NCI-H2227 treated with DMSO at 0.1 percent for 48 hours (cell line): ENCODE results near the gene TTLL12.
A peak's percentile ranks its signal among the peaks of the same experiment; 100 is the strongest.

Experiments
- DNase-seq: peaks from one replicate; lab custom pipeline; 2025; lab: John Stamatoyannopoulos, UW

TTLL12 gene

DNA sequence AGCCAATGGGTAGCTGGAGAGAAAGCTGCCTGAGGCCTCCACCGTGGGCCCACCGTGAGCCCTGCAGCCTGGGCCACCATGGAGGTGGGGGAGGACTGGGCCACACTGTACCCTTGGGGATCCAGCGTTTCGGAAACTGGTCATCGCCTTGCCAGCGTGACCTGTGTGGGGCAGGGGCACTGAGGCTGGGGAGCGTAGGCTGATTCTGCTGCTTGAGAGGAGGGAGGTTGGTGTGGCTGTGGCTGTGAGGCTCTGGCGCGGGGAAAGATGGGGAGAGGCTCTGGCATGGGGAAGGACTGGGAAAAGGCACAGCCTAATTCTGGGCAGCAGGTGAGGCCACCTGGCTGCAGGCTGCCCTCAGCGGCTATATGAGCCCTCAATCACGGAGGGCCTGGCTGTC lies 12.6 kb upstream of the TTLL12 start:
- no peak for DNase-seq

DNA sequence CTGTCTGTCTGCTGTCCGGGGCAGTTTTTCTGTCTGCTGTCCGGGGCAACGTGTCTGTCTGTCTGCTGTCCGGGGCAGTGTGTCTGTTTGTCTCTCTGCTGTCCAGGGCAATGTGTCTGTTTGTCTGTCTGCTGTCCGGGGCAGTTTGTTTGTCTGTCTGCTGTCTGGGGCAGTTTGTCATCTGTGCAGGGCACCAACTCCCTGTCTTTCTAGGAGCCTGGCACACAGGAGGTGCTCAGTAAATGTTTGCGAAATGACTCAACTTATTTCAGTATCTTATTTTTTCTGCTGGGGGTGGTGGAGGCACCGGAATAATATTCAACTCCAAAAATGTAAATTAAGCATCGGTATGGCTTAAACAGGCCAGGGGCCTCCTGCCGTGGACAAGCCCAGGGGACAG lies 12.0 kb upstream of the TTLL12 start:
- DNase-seq = no peak

DNA sequence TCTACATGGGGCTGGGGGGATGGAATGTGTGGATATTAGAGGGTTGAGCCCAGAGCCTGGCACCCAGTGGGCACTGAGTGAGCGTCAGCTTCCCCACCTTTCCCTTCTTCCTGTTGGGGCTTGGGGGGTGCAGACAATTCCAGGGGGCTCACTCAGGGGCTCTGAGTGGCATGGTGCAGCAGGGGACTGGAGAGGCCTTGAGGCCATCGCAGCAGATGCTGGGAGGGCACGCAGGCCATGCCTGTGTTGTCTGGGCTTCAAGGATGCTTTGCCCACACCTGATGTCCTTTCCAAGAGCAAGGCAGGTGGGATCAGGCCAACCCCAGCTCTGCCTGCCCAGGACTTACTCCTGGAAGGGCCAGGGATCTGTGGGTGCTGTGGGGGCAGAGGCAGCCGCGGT lies 11.2 kb upstream of the TTLL12 start:
- no peak for DNase-seq

DNA sequence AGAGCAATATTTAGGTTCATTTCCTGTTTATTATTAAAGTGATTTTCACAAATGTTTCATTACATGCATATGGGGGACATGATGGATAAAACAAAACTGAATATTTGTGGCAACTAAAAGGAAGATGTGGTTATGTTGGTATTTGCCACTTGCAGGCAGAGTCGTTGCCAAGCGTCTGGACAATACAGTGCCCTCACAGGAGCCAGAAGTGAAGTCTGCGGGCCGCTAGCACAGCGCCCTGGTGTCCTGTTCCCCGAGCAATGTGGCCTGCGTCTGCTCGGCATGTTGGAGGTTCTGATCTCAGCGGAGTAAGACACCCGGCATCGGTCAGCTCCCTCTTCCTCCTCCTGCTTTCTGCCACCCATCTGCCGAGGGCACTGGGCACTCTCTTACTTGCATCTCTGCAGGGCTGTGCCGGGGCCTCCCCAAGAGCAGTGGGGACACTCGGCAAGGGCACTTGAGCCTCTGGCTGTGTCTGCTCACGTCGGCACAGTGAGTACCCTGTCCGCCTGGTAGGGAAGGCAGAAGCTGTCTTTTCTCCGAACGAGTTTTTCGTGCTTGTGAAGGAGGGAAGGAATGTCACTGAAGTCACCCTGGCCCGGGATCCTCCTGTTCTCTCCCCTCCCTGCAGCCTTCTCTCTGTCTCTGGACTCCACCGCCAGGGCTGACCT lies 10.5 kb upstream of the TTLL12 start:
- DNase-seq = no peak

DNA sequence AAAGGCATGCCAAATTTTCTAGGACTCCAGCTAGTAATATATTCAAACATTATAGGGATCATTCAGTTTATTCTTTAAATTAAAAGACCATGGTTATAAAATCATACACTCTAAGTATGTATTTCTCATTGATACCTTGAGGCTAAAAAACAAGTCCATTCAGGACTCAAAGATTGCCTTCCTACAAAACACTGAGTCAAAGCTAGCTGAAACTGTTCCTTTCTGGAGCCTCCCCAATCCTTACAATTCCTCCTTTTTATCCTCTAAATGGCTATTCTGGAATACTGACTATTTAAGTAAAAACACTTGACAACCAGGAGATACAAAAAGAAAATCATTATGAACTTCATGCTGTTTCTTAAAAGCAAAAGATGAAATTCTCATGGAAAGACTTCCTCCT lies 4.9 kb upstream of the TTLL12 start:
- no peak for DNase-seq

DNA sequence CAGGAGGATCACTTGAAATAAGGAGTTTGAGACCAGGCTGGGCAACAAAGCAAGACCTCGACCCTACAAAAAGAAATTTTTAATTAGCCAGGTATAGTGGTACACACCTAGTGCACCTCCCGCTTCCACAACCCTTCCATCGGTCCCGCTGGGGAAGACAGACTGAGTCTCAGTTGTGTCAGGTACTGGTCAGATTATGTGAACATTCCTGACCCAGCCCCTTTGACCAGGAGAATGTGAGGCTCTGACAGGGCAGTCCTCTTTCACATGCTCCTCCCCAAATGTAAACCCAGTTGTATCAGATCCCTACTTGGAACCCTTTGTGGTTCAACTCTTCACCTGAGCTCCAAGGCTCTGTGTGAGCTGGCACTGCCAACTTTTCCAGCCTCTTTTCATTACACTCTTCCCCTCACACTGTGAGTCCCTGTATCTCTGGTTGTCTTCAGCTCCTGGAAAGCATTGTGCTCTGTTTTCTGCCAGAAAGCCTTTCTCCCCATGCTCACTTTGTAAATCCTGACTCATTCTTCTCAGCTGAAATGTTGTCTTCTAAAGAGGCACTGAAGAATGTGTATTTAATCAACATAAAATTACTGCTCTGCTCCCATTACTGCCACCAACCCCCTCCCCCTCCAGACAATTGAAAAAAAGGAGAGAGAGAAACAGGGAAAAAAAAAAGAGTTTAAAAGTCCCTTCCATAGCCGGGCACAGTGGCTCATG lies 2.1 kb upstream of the TTLL12 start:
- no peak for DNase-seq

DNA sequence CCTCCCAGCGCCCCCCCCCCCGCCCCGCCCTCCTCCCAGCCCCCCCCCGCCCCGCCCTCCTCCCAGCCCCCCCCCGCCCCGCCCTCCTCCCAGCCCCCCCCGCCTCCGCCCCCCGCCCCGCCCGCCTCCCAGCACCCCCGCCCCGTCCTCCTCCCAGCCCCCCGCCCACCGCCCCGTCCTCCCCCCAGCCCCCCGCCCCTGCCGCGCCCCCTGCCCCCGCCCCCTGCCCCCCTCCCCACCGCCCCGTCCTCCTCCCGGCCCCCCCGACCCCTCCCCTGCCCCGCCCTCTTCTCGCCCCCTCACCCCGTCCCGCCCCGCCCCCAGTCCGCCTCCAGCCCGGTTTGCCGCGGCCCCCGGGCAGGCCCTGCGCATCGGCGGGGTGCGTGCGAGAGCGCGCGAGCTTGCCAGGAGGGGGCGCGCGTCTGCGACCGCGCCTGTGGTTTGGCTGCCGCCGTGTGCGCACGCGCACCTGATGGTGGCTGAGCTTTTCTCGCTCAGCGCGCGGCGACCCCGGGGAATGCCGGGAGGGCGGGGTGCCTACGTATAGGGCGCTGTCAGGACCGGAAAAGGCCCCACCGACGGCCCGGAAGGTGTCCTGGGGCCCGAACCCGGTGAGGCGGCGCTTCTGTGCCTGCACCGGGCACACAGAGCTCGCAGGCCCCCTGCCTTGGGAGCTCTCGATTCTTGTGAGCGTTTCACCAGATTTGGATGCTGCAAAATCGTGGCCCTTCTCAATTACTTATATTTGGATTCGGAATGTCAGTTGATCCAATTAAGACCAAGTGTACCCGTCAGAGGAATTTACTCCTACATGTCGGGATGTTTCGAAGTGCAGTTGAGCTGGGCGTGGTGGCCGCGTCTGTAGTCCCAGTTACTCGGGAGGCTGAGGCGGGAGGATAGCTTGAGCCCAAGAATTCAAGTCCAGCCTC lies 501 bp upstream of the TTLL12 start:
- DNase-seq = peak; percentile 87

DNA sequence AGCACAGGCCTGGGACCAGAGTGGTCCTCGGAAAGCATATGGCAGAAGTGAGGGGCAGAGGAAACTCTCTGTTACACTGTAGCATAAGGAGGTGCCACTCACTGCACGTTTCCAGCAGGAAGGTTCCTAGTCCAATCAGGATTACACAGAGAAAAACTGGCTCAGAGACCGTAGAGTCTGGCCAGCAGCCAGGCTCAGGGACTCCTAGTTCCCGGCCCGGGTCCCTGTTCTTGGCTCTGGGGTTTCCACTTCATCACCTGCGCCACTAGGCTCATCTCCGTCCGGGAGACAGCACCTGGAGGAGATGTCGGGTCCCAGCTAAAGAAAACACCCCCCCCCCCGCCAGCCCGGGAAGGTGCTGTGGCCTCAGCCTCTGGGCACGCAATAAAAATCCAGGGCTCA lies 1.1 kb downstream of the TTLL12 start:
- DNase-seq = peak; percentile 1

DNA sequence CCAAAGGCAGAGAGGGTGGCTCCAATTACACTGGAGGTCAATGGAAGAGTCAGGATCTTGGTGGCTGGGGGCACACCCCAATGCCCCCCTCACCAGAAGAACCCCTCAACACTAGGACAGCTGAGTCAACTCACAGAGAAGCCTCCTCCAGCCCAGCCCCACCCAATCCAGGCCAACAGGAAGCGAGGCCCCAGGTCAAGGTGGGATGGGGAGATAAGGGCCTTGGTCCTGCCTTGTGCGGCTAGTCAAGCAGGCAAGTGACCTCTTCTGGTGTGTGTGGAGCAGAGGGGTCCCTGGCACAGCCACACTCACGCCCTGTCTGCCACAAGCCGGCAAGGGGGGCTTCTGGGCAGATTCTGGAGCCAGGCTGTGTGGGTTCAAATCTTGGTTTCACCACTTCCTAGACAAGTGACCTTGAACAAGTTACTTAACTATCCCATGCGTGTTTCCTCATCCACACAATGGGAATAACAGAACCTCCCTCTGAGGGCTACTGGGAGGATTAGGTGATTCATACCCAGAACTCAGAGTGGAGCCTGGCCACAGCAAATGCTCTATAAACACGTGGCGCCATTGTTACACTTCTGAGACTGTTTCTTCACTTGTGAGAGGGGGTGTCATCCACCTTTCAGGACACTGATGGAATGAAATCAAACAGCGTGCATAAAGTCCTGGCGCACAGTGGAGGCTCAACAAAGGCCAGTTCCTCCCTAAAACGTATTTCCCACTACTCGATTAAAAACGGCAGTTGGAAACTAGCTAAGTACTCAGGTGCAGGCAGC lies 3.2 kb downstream of the TTLL12 start:
- no peak for DNase-seq

DNA sequence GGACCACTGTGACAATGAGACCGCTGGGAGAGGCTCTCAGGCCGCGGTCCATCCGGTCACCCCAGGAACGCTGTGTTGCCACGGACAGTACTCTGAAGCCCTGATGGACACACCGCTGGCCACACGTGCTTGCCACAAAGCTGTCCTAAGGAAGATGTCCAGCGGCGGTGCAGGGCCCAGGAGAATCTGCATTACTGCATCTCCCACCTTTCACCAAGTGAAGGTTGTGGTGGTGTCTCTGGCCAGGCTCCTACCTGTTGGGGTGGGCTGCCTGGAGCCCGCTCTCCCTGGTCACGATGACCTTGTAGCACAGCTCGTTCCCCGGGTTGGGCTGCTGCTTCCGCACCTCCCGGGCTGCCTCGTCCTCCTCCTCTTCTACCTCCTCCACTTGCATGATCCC lies 4.2 kb downstream of the TTLL12 start:
- DNase-seq = no peak

DNA sequence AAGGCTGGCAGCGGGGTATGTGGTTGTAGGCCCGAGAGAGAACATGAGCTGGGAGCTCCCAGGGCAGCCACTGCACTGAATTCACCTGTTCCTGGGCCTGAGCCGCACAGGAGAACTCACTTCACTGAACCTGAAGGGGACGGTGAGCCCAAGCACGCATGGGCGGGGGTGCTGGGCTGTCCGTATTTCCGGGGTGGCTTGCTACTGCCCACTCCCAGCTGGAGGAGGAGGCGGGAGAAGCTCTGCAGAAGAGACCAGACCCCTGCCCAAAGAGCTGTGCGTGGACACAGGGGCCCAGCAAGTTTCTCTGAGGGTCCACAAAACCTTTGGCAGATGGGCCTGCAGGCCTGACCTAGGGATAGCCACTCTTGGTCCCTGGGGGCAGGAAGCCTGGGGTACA lies 4.8 kb downstream of the TTLL12 start:
- no peak for DNase-seq

DNA sequence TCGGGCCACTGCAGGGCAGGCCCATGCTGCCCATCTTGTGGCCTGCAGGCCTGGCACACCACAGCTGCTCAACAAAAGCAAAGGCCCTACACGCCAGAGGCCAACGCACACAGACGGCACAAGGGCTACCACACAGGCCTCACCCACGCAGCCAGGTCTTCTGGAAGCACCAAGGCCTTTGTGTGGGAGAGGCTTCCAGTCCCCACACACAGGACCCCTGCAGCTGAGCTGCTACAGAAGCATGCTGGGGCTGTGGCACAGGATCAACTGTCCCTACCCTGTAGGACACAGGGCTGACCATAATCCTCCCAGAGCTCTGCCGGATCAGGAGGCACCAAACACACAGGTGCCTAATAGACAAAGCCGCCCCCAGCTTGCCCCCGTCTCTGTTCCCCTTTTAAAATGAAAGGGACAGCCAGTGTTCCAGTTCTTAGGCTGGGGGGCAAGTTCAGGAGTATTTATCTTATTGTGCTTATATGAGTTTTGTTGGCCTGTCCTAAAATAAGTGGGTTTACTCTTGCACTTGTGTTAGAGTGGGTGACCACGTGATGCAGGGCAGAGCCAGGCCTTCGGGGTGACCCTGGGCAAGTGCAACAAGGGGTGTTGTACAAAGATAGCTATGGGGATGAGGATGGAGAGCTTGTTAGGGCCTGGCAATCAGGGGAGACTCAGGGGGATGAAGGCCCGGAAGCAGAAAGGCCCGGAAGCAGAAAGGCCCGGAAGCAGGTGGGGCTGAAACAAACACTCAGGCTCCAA lies 5.4 kb downstream of the TTLL12 start:
- DNase-seq = no peak

DNA sequence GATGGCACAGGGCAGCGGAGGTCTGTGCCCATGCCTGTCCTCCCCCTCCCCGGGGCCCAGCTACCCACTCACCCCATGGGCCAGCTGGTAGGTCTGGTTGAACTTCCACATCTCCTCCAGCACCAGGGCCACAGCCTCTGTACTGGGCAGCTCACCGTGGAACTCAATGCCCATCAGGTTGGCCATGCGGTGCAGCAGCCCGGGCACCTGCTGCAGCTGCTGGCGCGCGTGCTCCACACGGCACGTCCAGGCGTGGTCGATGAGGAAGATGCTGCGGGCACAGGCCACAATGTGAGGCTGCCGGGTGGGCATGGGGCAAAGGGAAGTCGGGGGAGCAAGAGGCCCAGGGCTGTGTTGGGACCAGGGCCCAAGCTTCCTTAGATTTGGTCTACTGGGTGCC lies 6.3 kb downstream of the TTLL12 start:
- no peak for DNase-seq

DNA sequence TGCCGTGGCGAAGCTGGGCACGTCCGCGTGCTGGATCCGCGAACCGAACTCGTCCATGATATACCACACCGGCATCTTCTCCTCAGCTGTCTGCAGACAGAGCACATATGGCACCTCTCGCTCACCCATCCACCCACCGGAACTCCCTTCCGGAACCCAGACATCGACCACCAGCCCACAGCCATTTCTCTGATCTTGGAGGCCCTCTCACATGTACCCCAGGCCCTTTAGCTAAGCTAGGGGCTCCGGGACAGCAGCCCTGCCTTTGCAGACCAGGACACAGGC lies 7.1 kb downstream of the TTLL12 start:
- DNase-seq = no peak

DNA sequence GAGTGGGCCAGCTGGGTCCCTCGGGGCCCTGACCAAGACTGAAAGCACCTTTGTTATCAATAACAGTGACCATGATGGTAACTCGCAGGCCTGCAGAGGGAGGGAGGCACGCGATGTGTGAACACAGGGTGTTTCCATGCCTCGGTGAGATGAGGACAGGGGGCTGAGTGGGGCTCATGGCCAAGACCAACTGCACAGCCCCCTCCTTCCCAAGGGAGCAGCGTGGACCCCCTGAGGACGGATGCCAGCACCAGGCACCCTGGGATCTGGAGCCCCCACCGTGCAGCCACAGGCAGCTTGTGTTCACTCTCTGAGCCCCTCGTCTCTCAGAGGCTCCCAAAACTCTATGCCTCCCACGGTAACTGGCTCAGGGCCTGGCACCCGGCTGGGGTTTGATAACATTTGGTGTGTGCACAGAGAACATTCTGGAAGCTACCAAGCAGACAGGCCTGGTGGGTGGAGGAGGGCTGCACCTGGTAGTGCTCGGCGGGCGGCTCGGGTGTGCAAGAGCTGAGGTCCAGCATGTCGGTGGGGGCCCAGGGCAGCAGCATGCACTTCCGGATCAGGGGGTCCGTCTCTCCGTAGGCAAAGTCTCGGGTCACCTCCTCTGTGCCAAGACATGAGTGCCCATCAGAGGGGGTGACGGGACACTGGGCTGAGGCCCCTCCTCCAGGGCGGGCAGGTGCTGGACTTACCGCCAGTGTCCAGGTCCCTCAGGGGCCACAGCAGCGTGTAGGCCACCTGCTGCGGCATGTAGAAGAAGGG lies 7.6 kb downstream of the TTLL12 start:
- no peak for DNase-seq

DNA sequence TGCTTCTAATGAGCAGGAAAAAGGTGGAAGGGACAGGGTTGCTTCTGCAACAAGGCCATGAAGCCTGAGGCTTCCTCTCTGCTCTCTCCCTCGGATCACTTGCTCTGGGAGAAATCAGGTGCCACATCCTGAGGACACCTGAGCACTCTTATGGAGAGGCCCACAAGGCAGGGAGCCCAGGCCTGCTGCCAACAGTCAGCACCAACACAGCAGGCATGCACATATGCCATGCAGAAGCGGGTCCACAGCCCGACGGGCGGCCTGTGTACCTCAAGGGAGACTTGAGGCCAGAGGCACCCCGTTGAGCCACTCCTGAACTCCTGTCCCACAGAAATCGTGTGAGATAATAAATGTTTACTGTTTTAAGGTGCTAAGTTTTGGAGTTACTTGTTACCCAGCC lies 9.5 kb downstream of the TTLL12 start:
- DNase-seq = no peak

DNA sequence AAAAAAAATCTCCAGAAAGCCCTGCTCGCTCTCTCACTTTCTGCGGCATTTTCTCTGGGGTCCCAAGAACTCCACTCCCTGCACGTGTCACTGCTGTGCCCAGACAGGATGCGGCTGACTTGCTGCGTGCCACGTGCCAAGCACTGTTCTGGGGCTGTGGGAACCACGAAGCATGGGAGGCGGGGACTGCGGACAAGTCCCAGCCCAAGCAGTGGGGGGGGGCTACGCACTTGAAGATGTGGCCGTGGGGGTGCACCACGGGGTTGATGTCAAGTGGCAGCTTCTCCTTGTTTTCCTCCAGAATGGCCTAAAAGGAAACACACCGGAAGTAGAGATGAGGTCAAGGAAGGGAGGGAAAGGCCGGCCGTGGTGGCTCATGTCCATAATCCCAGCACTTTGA lies 10.8 kb downstream of the TTLL12 start:
- DNase-seq = no peak

DNA sequence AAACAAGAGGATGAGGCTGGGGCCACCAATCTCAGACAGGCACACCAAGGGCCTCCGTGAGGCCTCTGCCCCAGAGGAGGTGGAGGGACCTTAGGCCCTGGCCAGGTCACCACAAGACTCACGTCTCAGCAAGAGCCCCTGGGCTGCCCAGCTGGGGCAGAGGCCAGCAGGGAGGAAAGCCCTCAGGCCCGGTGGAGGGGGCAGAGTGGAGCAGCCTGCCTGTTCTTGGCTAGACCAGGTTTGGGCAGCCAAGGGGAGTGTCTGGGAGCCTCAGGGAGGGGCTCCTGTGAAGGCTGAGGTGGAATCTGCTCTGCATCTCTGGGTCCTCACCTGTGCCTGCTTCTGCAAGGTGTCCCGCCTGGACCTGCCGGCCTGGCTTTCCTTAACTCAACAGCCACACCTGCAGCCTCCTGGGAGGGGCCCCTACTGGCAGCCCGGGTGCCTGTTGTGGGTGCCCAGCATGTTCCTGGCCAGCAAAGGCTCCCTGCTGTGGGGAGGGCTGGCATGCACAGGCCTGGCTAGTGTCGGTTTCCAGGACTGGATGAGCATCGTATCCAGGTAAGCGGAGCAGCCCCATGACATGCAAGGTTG lies 11.9 kb downstream of the TTLL12 start:
- no peak for DNase-seq

DNA sequence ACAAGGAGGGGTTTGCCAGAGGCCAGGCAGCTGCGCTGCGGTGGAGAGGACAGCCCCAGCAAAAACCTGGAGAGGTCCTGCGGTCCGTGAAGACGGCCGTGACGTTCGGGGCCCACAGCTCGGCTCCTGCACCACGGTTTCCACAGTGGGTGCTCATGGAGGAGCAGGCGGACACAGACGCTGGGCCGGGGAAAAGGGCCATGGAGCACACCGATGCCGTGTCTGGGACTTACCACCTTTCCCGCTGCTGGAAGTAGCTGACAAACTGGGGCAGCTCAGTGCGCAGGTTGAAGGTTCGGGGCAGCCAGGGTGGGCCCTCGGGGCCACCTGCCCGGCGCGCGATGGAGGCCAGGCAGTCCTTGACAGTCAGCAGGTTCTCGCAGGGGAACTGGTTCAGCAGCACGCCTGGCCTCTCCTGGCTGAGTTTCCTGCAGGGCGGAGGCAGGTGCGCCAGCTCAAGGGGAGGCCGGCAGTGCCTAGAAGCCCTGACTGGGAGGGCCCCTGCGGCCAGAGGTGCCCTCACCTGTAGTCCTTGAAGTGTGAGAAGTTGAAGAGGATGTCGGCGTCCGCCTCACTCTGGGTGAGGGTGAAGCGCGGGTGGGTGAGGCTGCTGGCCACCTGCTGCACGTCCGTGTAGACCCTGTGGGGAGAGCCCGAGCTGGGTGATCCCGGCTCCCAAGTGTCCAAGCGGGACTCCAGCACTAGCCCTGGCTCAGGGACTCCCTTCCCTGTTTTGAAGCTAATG lies 12.8 kb downstream of the TTLL12 start:
- no peak for DNase-seq

DNA sequence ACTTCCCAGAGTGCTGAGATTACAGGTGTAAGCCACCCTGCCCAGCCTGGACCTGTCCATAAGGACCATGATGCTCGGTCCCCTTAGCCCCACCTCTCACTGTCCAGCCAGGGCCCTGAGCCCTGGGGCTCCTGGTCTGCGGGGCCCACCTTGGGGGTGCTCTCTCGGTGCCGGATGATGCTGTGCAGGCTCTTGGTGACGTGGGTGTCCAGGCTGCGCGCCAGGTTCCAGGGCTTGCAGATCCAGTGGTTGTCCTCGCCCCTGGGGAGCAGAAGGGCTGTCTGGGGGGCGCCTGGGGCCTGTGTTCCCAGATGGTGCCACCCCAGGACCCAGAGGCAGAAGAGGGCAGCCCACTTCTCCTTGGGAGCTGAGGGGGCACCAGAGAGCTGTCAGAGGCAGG lies 13.4 kb downstream of the TTLL12 start:
- no peak for DNase-seq
